HG03558 (cell line): ENCODE measurements around the gene ELL2.
"Not testable (repeated sequence)": the region's sequence is repeated elsewhere in the genome, so short reads cannot be mapped to it uniquely, and the experiment has no call there.

Experiments
- ATAC-seq: cut with Tn5 transposase; IDR thresholded peaks from one replicate; pipeline ENCODE4 v1.9.1; 2021; ENCODE audit warnings: moderate number of reproducible peaks; ENCODE audit not compliant: unreplicated experiment; ENCODE audit errors: extremely low read depth

The ELL2 gene

GRCh38 chr5:95915999-95916686 is 45.5 kb downstream of the ELL2 start:
- peak; percentile 41 for ATAC-seq

GRCh38 chr5:95913663-95914062 is 48.0 kb downstream of the ELL2 start:
- no peak for ATAC-seq

GRCh38 chr5:95912029-95912428 is 49.6 kb downstream of the ELL2 start:
- ATAC-seq, result no peak

GRCh38 chr5:95910521-95910920 is 51.1 kb downstream of the ELL2 start:
- no peak for ATAC-seq

- ATAC-seq, result no peak
Measured at GRCh38 chr5:95909738-95910137, 51.9 kb downstream of the ELL2 start.

- no peak for ATAC-seq
Measured at GRCh38 chr5:95908799-95909198, 52.9 kb downstream of the ELL2 start.

GRCh38 chr5:95907740-95908706 is 53.6 kb downstream of the ELL2 start:
- no peak for ATAC-seq

GRCh38 chr5:95907067-95907705 is 54.5 kb downstream of the ELL2 start:
- ATAC-seq, result no peak

GRCh38 chr5:95906398-95906797 is 55.3 kb downstream of the ELL2 start:
- ATAC-seq, result not testable (repeated sequence)

GRCh38 chr5:95904827-95905226 is 56.8 kb downstream of the ELL2 start:
- ATAC-seq, result no peak

GRCh38 chr5:95903838-95904237 is 57.8 kb downstream of the ELL2 start:
- no peak for ATAC-seq

GRCh38 chr5:95901676-95902627 is 59.7 kb downstream of the ELL2 start:
- ATAC-seq, result no peak

GRCh38 chr5:95900383-95900958 is 61.2 kb downstream of the ELL2 start:
- ATAC-seq, result no peak

GRCh38 chr5:95899829-95900228 is 61.8 kb downstream of the ELL2 start:
- ATAC-seq, result no peak

GRCh38 chr5:95899006-95899405 is 62.6 kb downstream of the ELL2 start:
- no peak for ATAC-seq

- no peak for ATAC-seq
Measured at GRCh38 chr5:95895771-95896170, 65.9 kb downstream of the ELL2 start.

GRCh38 chr5:95895251-95895650 is 66.4 kb downstream of the ELL2 start:
- no peak for ATAC-seq

- ATAC-seq, result no peak
Measured at GRCh38 chr5:95892784-95893354, 68.8 kb downstream of the ELL2 start.

GRCh38 chr5:95891499-95891898 is 70.2 kb downstream of the ELL2 start:
- no peak for ATAC-seq
